HUES64 (cell line): ENCODE results near the gene MYRIP. TPM values are rescaled to one million over a fixed set of nuclear protein-coding genes. Genes with fewer than 3 reads are reported as not detected.
"Not testable (repeated sequence)": the region's sequence is repeated elsewhere in the genome, so short reads cannot be mapped to it uniquely, and the experiment has no call there.

Experiments
- H3K27ac ChIP-seq: 2 replicates; pipeline ENCODE4 v1.7.0; 2013; ENCODE audit warnings: low read depth, low read length, inconsistent platforms
- H3K27me3 ChIP-seq: 2 replicates; pipeline ENCODE4 v1.6.1; 2013; ENCODE audit warnings: mild to moderate bottlenecking, low read length; ENCODE audit not compliant: insufficient read depth
- H3K36me3 ChIP-seq: 2 replicates; pipeline ENCODE4 v1.6.1; 2013; ENCODE audit warnings: mild to moderate bottlenecking, low read length; ENCODE audit not compliant: insufficient read depth
- H3K4me1 ChIP-seq: 2 replicates; pipeline ENCODE4 v1.6.1; 2013; ENCODE audit warnings: mild to moderate bottlenecking, low read length, moderate library complexity; ENCODE audit not compliant: insufficient read depth
- H3K4me3 ChIP-seq: 2 replicates; pipeline ENCODE4 v1.5.1; 2013; ENCODE audit warnings: mild to moderate bottlenecking, low read length, moderate library complexity
- H3K9ac ChIP-seq: 2 replicates; pipeline ENCODE4 v1.6.1; 2013; ENCODE audit warnings: mild to moderate bottlenecking, low read depth, low read length
- H3K9me3 ChIP-seq: 2 replicates; pipeline ENCODE4 v1.6.1; 2013; ENCODE audit warnings: low read depth, low read length; ENCODE audit not compliant: insufficient read depth
- WGBS: fragments of 150-250, 120-280 bp; methylation state at CpG from one replicate; pipeline ENCODE4 v1.1.7; 2013; ENCODE audit warnings: missing lambda C conversion rate; 5-methylcytosine and 5-hydroxymethylcytosine counted together
- polyA plus RNA-seq, 2 experiments: library from polyadenylated mRNA; stranded (reverse); fragments of 50-300 nt; gene quantifications; one replicate each; pipeline ENCODE4 v1.2.3, GENCODE V29; 2013

The MYRIP gene
- 1.00 TPM for polyA plus RNA-seq (2013, experiment 1 of 2)
- 1.5 TPM for polyA plus RNA-seq (2013, experiment 2 of 2)

DNA sequence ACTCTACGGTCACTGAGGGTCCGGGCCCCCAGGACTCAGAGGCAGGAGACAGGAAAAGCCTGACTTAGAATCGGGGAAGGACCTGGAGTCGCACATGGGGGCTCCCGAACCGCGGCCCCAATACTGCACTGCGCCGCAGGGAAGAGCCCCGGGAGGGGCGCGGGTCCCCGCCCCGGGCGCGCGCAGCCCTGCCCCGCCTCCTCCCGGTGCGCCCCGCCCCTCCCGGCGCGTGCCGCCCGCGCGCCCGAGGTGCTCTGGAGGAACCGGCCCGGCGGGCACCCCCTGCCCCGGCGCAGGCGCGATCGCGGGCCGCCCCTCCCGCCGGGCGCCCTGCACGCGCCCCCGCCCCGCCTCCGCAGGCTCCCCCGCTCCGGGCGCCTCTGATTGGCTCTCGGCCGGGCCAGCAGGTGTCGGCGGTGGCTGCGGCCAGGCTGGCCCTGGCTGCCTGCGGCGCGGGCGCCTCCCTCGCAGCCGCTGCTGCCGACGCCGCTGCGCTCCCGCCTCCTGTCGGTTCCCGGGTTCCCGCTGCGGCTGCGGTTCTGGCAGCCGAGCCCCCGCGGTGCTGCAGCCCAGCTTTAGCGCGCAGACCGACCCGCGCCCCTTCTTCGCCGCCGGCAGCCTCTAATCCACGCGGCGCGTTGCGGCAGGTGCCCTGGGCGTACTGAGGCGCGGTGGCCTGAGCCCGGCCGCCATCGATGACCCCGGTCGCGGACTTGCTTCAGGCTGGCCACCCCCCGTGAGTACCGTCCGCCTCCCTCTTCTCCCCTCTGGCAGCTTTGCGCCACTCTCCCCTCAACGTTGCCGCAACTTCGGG, at the start of gene MYRIP:
Gene MYRIP (plus strand): TSS at position 429 of the 814 bp plus-strand sequence. CDS start 91,208 bp downstream, outside the sequence.
- no peak within 1 kb of the TSS for H3K27ac ChIP-seq
- under 1% methylated on average over 99 of the region's 103 CpGs for WGBS
- no peaks in the 10 kb centered on the region for H3K36me3 ChIP-seq
- peaks cover 76% of the 10 kb centered on the region for H3K27me3 ChIP-seq
- peak within 1 kb of the TSS; percentile 57 for H3K4me3 ChIP-seq
- no peaks in the 10 kb centered on the region; the same call in 1 of the 2 replicates for H3K4me1 ChIP-seq
- no peaks in the 10 kb centered on the region for H3K9me3 ChIP-seq
- 0 out of 2 replicates have a peak within 1 kb of the TSS, but pooled peaks have one; percentile 30 for H3K9ac ChIP-seq

DNA sequence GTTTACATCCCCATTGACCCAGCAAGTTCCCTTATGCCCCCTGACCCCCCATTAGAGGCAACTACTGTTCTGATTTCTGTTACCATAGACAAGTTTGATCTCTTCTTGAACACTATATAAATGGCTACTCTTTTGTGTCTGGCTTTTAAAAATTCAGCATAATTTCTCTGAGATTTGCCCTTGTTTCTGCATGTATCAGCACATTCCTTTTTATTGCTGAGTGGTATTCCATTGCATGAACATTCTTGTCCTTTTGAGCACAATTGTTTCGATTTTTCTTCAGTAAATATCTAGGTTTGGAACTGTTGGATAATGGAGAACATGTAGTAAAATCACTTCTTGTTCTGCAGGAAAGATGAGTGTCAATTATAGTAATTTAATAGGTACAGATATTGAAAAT, 49.1 kb upstream of the MYRIP start:
- Histone ChIP-seq H3K27ac (no peak overlapping the region), H3K4me3 (no peak overlapping the region), H3K4me1 (no peaks in the 10 kb centered on the region), H3K9ac (no peak overlapping the region), H3K27me3 (no peaks in the 10 kb centered on the region), H3K36me3 (no peaks in the 10 kb centered on the region), H3K9me3 (0 out of 2 replicates have a peak, but pooled peaks cover 1% of the 10 kb centered on the region)
- WGBS, result 96% methylated on average over 1 of the region's 1 CpG

DNA sequence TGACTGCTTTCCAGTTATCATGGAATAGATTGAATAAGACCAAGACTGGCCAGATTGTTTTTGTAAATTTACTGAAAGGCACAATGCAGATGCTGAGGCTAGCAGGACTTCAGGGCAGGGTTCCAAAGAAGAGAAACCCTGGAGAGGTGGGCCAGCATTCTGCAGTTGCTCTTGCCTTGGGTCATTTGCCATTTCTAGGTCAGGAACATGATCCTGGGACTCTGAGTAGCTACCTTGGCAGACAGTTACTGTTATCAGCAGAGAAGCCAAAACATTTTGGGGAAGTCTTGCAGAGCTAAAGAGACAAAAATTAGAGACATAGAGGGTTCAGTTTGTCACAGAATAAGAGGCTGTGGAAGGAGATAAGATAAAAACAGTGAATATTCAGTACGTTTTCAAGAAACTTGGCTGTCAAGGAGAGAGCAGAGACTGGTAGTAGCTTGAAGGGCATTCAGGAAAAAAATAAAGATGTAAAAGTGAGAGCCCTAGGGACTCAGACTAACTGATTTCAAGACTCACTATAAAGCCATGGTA, 46.8 kb upstream of the MYRIP start:
- H3K4me3 ChIP-seq, result no peak overlapping the region
- 80% methylated on average over 1 of the region's 1 CpG for WGBS
- 0 out of 2 replicates have a peak, but pooled peaks cover 7% of the 10 kb centered on the region for H3K9me3 ChIP-seq
- no peaks in the 10 kb centered on the region for H3K27me3 ChIP-seq
- no peaks in the 10 kb centered on the region for H3K36me3 ChIP-seq
- no peaks in the 10 kb centered on the region for H3K4me1 ChIP-seq
- H3K27ac ChIP-seq, result no peak overlapping the region
- H3K9ac ChIP-seq, result no peak overlapping the region

DNA sequence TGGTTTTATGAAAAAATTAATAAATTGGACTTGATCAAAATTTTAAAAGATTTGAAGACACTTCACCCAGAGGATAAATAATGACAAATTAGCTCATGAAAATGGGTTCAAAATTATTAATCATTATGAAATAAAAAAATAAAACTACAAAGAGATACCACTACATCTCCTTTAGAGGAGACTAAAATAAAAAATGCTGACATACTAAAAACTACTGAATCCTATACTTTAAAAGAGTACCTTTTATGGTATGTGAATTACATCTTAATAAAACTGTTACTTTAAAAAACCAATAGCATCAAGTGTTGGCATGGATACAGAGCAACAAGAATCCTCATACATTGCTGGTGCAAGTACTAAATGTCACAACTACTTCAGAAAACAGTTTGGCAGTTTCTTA, 46.0 kb upstream of the MYRIP start:
- no peaks in the 10 kb centered on the region for H3K27me3 ChIP-seq
- H3K9me3 ChIP-seq, result 0 out of 2 replicates have a peak, but pooled peaks cover 7% of the 10 kb centered on the region
- H3K9ac ChIP-seq, result no peak overlapping the region
- H3K4me1 ChIP-seq, result no peaks in the 10 kb centered on the region
- no peak overlapping the region for H3K4me3 ChIP-seq
- no peak overlapping the region for H3K27ac ChIP-seq
- no peaks in the 10 kb centered on the region for H3K36me3 ChIP-seq

DNA sequence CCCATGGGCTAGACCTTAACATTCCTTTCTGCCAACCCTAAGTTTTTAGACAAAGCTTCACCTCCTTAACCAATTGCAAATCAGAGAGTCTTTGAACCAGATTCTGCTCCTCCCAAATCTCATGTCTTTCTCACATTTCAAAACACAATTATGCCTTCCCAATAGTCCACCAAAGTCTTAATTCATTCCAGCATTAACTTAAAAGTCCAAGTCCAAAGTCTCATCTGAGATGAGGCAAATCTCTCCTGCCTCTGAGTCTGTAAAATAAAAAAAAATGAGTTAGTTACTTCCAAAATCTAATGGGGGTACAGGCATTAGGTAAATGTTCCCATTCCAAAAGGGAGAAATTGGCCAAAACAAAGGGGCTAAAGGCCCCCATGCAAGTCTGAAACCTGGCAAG, 43.8 kb upstream of the MYRIP start:
- Histone ChIP-seq H3K4me3 (no peak overlapping the region), H3K4me1 (no peaks in the 10 kb centered on the region), H3K27ac (no peak overlapping the region), H3K27me3 (no peaks in the 10 kb centered on the region), H3K36me3 (no peaks in the 10 kb centered on the region), H3K9me3 (0 out of 2 replicates have a peak, but pooled peaks cover 7% of the 10 kb centered on the region), H3K9ac (no peak overlapping the region)

DNA sequence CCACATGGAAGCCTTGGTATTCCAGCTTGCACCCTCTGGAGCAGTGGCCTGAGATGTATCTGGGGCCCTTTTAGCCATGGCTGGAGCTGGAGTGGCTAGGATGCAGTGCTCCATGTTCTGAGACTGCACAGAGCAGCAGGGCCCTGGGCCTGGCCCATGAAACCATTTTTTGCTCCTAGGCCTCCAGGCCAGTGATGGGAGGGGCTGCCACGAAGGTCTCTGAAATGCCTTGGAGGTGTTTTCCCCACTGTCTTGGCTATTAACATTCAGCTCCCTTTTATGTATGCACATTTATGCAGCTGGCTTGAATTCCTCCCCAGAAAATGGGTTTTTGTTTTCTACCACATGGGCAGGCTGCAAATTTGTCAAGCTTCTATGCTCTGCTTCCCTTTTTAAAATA, 43.0 kb upstream of the MYRIP start:
- 83% methylated on average over 1 of the region's 1 CpG for WGBS
- Histone ChIP-seq H3K27me3 (no peaks in the 10 kb centered on the region), H3K36me3 (no peaks in the 10 kb centered on the region), H3K9ac (no peak overlapping the region), H3K27ac (no peak overlapping the region), H3K4me1 (no peaks in the 10 kb centered on the region), H3K4me3 (no peak overlapping the region), H3K9me3 (0 out of 2 replicates have a peak, but pooled peaks cover 7% of the 10 kb centered on the region)

DNA sequence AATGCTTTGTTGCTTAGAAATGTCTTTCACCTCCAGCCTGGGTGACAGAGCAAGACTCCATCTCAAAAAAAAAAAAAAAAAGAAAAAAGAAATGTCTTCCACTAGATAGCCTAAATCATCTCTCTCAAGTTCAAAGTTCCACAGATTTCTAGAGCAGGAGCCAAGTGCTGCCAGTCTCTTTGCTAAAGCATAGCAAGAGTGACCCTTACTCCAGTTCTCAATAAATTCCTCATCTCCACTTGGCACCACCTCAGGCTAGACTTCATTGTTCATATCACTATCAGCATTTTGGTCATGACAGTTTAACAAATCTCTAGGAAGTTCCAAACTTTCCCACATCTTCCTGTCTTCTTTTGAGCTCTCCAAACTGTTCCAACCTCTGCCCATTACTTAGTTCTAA, 42.5 kb upstream of the MYRIP start:
- H3K27ac ChIP-seq, result not testable (repeated sequence)

DNA sequence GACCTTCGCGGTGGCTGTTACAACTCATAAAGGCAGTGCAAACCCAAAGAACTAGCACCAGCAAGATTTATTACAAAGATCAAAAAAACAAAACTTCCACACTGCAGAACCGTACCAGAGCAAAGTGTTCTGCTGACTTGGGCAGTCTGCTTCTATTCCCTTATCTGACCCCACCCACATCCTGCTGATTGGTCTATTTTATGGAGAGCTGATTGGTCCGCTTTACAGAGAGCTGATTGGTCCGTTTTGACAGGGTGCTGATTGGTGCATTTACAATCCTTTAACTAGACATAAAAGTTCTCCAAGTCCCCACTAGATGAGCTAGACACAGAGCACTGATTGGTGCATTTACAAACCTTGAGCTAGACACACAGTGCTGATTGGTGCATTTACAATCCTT, 31.2 kb upstream of the MYRIP start:
- H3K27me3 ChIP-seq, H3K4me3 ChIP-seq, H3K27ac ChIP-seq, H3K36me3 ChIP-seq, H3K9ac ChIP-seq, H3K4me1 ChIP-seq, H3K9me3 ChIP-seq: not testable (repeated sequence)
- 98% methylated on average over 5 of the region's 5 CpGs for WGBS

More for the DNA sequence above, 42.5 kb upstream of the MYRIP start:
- H3K9ac ChIP-seq, H3K9me3 ChIP-seq, H3K36me3 ChIP-seq, H3K4me3 ChIP-seq, H3K4me1 ChIP-seq, H3K27me3 ChIP-seq: not testable (repeated sequence)

DNA sequence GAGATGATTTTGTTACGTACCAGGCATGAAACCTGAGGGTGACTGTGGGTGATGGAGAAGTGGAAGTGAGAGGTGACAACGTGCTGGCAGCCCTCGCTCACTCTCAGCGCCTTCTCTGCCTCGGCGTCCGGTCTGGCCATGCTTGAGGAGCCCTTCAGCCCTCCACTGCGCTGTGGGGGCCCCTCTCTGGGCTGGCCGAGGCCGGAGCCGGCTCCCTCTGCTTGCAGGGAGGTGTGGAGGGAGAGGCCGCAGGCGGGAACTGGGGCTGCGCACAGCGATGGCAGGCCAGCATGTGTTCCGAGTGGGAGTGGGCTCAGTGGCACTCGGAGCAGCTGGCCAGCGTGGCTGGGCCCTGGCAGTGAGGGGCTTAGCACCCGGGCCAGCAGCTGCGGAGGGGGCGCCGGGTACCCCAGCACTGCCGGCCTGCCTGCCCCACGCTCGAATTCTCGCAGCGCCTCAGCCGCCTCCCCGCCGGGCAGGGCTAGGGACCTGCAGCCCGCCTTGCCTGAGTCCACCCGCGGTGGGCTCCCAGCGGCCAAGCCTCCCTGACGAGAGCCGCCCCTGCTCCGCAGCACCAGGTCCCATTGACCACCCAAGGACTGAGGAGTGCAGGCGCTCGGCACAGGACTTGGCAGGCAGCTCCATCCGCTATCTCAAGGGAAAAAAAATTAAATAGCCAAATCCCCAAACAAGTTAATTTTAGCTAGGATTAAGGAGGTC, 29.7 kb upstream of the MYRIP start:
- Histone ChIP-seq H3K36me3 (no peaks in the 10 kb centered on the region), H3K27me3 (no peaks in the 10 kb centered on the region), H3K9me3 (peaks cover 7% of the 10 kb centered on the region; the same call in 1 of the 2 replicates), H3K4me3 (no peak overlapping the region), H3K9ac (no peak overlapping the region), H3K27ac (no peak overlapping the region), H3K4me1 (no peaks in the 10 kb centered on the region)
- WGBS, result 96% methylated on average over 40 of the region's 40 CpGs

DNA sequence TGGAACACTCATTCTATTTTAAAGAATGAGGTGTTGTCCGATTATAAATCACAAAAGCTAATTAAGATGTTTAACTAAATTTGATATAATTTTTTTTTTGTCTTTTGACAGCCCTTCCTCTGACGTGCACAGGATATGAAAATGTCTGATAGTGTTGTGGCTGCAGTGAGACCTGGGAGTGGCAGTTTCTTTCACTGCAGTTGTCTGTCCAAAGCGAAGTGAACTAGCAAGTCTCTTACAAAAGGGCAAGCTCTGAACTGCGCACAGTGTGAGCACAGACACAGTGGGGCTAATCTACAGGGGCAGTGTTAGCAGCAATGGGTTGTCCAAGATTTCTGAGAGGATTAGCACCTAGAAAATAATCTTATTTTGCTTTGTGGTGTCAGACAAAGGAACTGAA, 29.1 kb upstream of the MYRIP start:
- no peak overlapping the region for H3K27ac ChIP-seq
- peaks cover 7% of the 10 kb centered on the region; the same call in 1 of the 2 replicates for H3K9me3 ChIP-seq
- no peak overlapping the region for H3K4me3 ChIP-seq
- WGBS, result 89% methylated on average over 3 of the region's 4 CpGs
- no peaks in the 10 kb centered on the region for H3K36me3 ChIP-seq
- no peak overlapping the region for H3K9ac ChIP-seq
- H3K27me3 ChIP-seq, result no peaks in the 10 kb centered on the region
- H3K4me1 ChIP-seq, result no peaks in the 10 kb centered on the region

DNA sequence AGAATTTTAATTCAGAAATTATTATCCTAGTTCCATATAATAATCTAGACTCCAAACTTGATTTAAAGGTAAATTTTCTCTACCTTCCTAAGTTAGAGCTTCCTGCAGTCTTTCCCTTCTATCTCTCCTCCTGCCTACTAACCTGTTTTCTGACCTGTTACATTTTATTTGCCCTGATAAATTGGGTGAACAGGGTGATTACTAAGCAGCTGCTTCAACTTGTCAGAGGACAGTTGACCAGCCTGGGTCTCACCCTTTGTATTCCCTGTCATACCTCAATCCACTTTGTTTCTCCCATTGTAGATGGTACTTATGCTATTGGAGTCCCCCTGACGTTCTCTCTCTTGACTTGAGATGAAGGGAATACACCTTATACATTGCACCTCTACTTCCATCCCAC, 28.4 kb upstream of the MYRIP start:
- Histone ChIP-seq H3K27me3 (no peaks in the 10 kb centered on the region), H3K36me3 (no peaks in the 10 kb centered on the region), H3K27ac (no peak overlapping the region), H3K9me3 (peaks cover 7% of the 10 kb centered on the region; the same call in 1 of the 2 replicates), H3K4me3 (no peak overlapping the region), H3K9ac (no peak overlapping the region), H3K4me1 (no peaks in the 10 kb centered on the region)
- WGBS, result 82% methylated on average over 1 of the region's 1 CpG
